Left lung (tissue), 10 donors: ENCODE results near the gene PLB1. TPM values are rescaled to one million over a fixed set of nuclear protein-coding genes. Genes with fewer than 3 reads are reported as not detected.

Experiments used
- ATAC-seq: fragments of 200-7000 bp; cut with Tn5 transposase; one replicate; pipeline ENCODE4 v1.9.1; 2020; ENCODE audit warnings: moderate library complexity
- DNase-seq, 4 donors: peaks; one replicate each; pipeline ENCODE4 v3.0.0-alpha.2; 2013 to 2020
- H3K27ac ChIP-seq, 2 donors: fragments of 200-600 bp; sonication (generic) in 1 of 2; one replicate each; pipeline versions ENCODE4 v1.5.0 to v1.8.0; 2020 to 2021
- H3K27me3 ChIP-seq, 2 donors: fragments of 200-600 bp; sonication (generic) in 1 of 2; one replicate each; pipeline versions ENCODE4 v1.5.0 to v1.8.0; 2020 to 2021
- H3K36me3 ChIP-seq, 2 donors: fragments of 200-600 bp; sonication (generic) in 1 of 2; one replicate each; pipeline versions ENCODE4 v1.5.0 to v1.8.0; 2020 to 2021
- H3K4me1 ChIP-seq, 2 donors: fragments of 200-600 bp; one replicate each; pipeline ENCODE4 v1.8.0; 2021
- H3K4me3 ChIP-seq, 2 donors: fragments of 200-600 bp; sonication (generic) in 1 of 2; one replicate each; pipeline versions ENCODE4 v1.5.0 to v1.8.0; 2020 to 2021; ENCODE audit warnings: mild to moderate bottlenecking in 1 of 2
- H3K9me3 ChIP-seq, 2 donors: fragments of 200-600 bp; sonication (generic) in 1 of 2; one replicate each; pipeline versions ENCODE4 v1.5.0 to v1.8.0; 2020 to 2021
- intact Hi-C, 2 donors: fragments of 100-400 bp; cut with DNase I; formaldehyde crosslinking; loops; one replicate each; pipeline versions ENCODE4 v1.11.2 to v1.14.2; 2022
- polyA plus RNA-seq, 6 donors: library from polyadenylated mRNA; unstranded; fragments of 120-200 nt; gene quantifications; one replicate each; pipeline ENCODE4 v1.2.1, GENCODE V29; 2013; ENCODE audit not compliant: insufficient read length in 6 of 6
- total RNA-seq, 2 donors: library from RNA; stranded (reverse); fragmentation: NEBNext Ultra II Directional; extraction: Animal tissue kit (Norgen Biotek cat#: 25700); gene quantifications; one replicate each; pipeline ENCODE4 v1.2.1, GENCODE V29; 2021
- TF ChIP-seq, protein P1 (sequence below), 2 donors: fragments of 200-600 bp; sonication (generic) in 1 of 2; IDR thresholded peaks; one replicate each; pipeline versions ENCODE4 v1.5.0 to v1.8.0; 2021; ENCODE audit warnings: antibody characterized with exemption in 2 of 2
- donor health status: DM: no; HTN: yes; CAD: no.
- donor health status: DM: no; HTN: no; CAD: no.

Gene PLB1
- total and polyA plus RNA-seq, 8 donors = 0.94 to 6.8 (median 1.9) TPM

- Histone ChIP-seq H3K4me1 (no peaks in the 10 kb centered on the region), H3K9me3 (no peaks in the 10 kb centered on the region), H3K27me3 (no peaks in the 10 kb centered on the region), H3K4me3 (no peak overlapping the region), H3K36me3 (no peaks in the 10 kb centered on the region), H3K27ac (no peak overlapping the region)
- DNase-seq (no peak), ATAC-seq (no peak)
- TF ChIP-seq, protein P1, sequence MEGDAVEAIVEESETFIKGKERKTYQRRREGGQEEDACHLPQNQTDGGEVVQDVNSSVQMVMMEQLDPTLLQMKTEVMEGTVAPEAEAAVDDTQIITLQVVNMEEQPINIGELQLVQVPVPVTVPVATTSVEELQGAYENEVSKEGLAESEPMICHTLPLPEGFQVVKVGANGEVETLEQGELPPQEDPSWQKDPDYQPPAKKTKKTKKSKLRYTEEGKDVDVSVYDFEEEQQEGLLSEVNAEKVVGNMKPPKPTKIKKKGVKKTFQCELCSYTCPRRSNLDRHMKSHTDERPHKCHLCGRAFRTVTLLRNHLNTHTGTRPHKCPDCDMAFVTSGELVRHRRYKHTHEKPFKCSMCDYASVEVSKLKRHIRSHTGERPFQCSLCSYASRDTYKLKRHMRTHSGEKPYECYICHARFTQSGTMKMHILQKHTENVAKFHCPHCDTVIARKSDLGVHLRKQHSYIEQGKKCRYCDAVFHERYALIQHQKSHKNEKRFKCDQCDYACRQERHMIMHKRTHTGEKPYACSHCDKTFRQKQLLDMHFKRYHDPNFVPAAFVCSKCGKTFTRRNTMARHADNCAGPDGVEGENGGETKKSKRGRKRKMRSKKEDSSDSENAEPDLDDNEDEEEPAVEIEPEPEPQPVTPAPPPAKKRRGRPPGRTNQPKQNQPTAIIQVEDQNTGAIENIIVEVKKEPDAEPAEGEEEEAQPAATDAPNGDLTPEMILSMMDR (IDR thresholded peaks at IDR 0.05) = no peak
- intact Hi-C loops = no loop called here
Observed at GRCh38 chr2:28480403-28481049, 15.3 kb upstream of the PLB1 start.

DNA sequence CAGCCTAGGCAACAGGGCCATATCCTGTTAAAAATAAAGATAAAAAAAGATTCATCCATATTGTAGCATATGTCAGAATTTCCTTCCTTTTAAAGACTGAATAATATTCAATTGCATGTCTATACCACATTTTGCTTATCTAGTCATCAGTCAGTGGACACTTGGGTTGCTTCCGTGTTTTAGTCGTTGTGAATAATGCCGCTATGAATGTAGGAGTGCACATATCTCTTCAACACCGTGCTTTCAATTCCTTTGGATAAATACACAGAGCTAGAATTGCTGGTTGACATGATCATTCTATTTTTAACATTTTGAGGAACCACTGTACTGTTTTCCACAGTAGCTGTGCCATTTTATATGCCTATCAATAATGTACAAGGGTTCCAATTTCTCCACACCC is 14.0 kb upstream of the PLB1 start:
- no peaks in the 10 kb centered on the region for H3K9me3 ChIP-seq

DNA sequence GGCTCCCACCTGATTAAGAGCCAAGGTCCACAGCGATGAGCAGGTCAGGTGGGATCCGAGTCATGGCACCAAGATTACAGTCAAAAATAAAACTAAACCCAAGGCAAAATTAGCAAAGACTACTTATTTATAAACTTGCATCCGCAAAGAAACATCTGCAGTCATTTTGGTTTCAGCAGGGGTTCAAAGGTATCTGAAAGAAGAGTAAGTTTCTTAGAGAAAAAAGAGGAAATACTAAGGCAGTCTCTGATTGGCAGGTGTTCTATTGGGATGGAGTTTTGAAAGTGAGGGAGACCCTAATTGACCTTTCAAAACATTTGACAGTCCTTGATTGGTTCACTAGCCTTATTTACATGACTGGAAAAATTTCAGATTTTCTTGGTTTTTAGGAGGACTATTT is 11.0 kb upstream of the PLB1 start:
- H3K27me3 ChIP-seq = no peaks in the 10 kb centered on the region
- H3K36me3 ChIP-seq = no peaks in the 10 kb centered on the region
- ATAC-seq (no peak), DNase-seq (no peak)
- no peak overlapping the region for H3K4me3 ChIP-seq
- TF ChIP-seq, protein P1 (IDR thresholded peaks at IDR 0.05) = no peak
- no peaks in the 10 kb centered on the region for H3K4me1 ChIP-seq
- no peaks in the 10 kb centered on the region for H3K9me3 ChIP-seq
- H3K27ac ChIP-seq = no peak overlapping the region
- intact Hi-C loops = no loop called here

More for the DNA sequence above, 14.0 kb upstream of the PLB1 start:
- no peak overlapping the region for H3K4me3 ChIP-seq
- no peaks in the 10 kb centered on the region for H3K4me1 ChIP-seq
- H3K27ac ChIP-seq = no peak overlapping the region
- ATAC-seq = no peak
- no peaks in the 10 kb centered on the region for H3K27me3 ChIP-seq
- TF ChIP-seq, protein P1 (IDR thresholded peaks at IDR 0.05) = no peak
- no peaks in the 10 kb centered on the region for H3K36me3 ChIP-seq
- intact Hi-C loops = no loop called here
- DNase-seq = no peak

- no peak for DNase-seq
- Histone ChIP-seq H3K27me3 (no peaks in the 10 kb centered on the region), H3K36me3 (no peaks in the 10 kb centered on the region), H3K9me3 (no peaks in the 10 kb centered on the region), H3K4me3 (no peak overlapping the region), H3K4me1 (no peaks in the 10 kb centered on the region), H3K27ac (no peak overlapping the region)
- TF ChIP-seq, protein P1 (IDR thresholded peaks at IDR 0.05) = no peak
- ATAC-seq = no peak
- intact Hi-C loops = no loop called here
Observed at GRCh38 chr2:28486526-28486925, 9.3 kb upstream of the PLB1 start.

- no peaks in the 10 kb centered on the region for H3K27me3 ChIP-seq
- TF ChIP-seq, protein P1 (IDR thresholded peaks at IDR 0.05) = no peak
- no peaks in the 10 kb centered on the region for H3K9me3 ChIP-seq
- H3K36me3 ChIP-seq = no peaks in the 10 kb centered on the region
- H3K4me3 ChIP-seq = no peak overlapping the region
- intact Hi-C loops = no loop called here
- ATAC-seq (no peak), DNase-seq (no peak)
- no peaks in the 10 kb centered on the region for H3K4me1 ChIP-seq
- H3K27ac ChIP-seq = no peak overlapping the region
Observed at GRCh38 chr2:28487258-28487657, 8.6 kb upstream of the PLB1 start.
